HEK293T (cell line): Measurements from ENCODE around the gene ZNF609.

ENCODE experiments used
- CTCF ChIA-PET: fragments of 350-600 bp; formaldehyde crosslinking; extraction: SDS; loops from one replicate; lab custom pipeline; 2021; ENCODE audit warnings: antibody characterized with exemption, inconsistent platforms; lab: Yijun Ruan, JAX
- POLR2A ChIA-PET: fragments of 350-600 bp; formaldehyde crosslinking; extraction: SDS; loops from one replicate; lab custom pipeline; 2020; ENCODE audit warnings: antibody characterized with exemption, inconsistent platforms; lab: Yijun Ruan, JAX
- DNase-seq: peaks from one replicate; pipeline ENCODE4 v3.0.0; 2012; ENCODE audit warnings: mixed read lengths; ENCODE audit errors: extremely low spot score
- ARNT ChIP-seq: fragments of 450-650 bp; IDR thresholded peaks from 2 replicates; pipeline ENCODE4 v1.6.1; 2017; ENCODE audit warnings: mild to moderate bottlenecking
- BHLHE40 ChIP-seq: fragments of 450-650 bp; IDR thresholded peaks from 2 replicates; pipeline ENCODE4 v1.6.1; 2016; ENCODE audit warnings: mild to moderate bottlenecking, moderate library complexity, borderline replicate concordance
- CTBP1 ChIP-seq: fragments of 450-650 bp; IDR thresholded peaks from 2 replicates; pipeline ENCODE4 v1.6.1; 2016; ENCODE audit warnings: borderline replicate concordance
- ELF4 ChIP-seq: fragments of 450-650 bp; IDR thresholded peaks from 2 replicates; pipeline ENCODE4 v1.6.1; 2017; ENCODE audit warnings: antibody characterized with exemption
- FOXA1 ChIP-seq: fragments of 450-650 bp; IDR thresholded peaks from 2 replicates; pipeline ENCODE4 v1.6.1; 2016; ENCODE audit warnings: mild to moderate bottlenecking
- FOXK2 ChIP-seq: fragments of 450-650 bp; IDR thresholded peaks from 2 replicates; pipeline ENCODE4 v1.6.1; 2016; ENCODE audit warnings: mild to moderate bottlenecking
- FOXM1 ChIP-seq: fragments of 450-650 bp; IDR thresholded peaks from 2 replicates; pipeline ENCODE4 v1.6.1; 2017; ENCODE audit warnings: mild to moderate bottlenecking, borderline replicate concordance
- HDGF ChIP-seq: fragments of 450-650 bp; IDR thresholded peaks from 2 replicates; pipeline ENCODE4 v1.6.1; 2017; ENCODE audit warnings: antibody characterized with exemption, borderline replicate concordance
- L3MBTL2 ChIP-seq: fragments of 450-650 bp; conservative IDR thresholded peaks from 2 replicates; pipeline ENCODE4 v1.6.1; 2016; ENCODE audit warnings: mild to moderate bottlenecking
- LEF1 ChIP-seq: fragments of 450-650 bp; IDR thresholded peaks from 2 replicates; pipeline ENCODE4 v1.6.1; 2017; ENCODE audit warnings: mild to moderate bottlenecking, borderline replicate concordance
- NFRKB ChIP-seq: fragments of 450-650 bp; IDR thresholded peaks from 2 replicates; pipeline ENCODE4 v1.6.1; 2016; ENCODE audit warnings: mild to moderate bottlenecking, moderate library complexity
- SP1 ChIP-seq: fragments of 450-650 bp; IDR thresholded peaks from 2 replicates; pipeline ENCODE4 v1.6.1; 2017
- SUZ12 ChIP-seq: fragments of 450-650 bp; IDR thresholded peaks from 2 replicates; pipeline ENCODE4 v1.6.1; 2016; ENCODE audit warnings: mild to moderate bottlenecking
- TARDBP ChIP-seq: fragments of 450-650 bp; IDR thresholded peaks from 2 replicates; pipeline ENCODE4 v1.6.1; 2016
- ZNF384 ChIP-seq: fragments of 450-650 bp; IDR thresholded peaks from 2 replicates; pipeline ENCODE4 v1.6.1; 2016
- TF ChIP-seq, protein P1 (sequence below): fragments of 450-650 bp; IDR thresholded peaks from 2 replicates; pipeline ENCODE4 v1.6.1; 2016

Gene ZNF609

GRCh38 chr15:64656508-64656907, 196.1 kb downstream of the ZNF609 start:
- ChIA-PET POLR2A (no interaction called here), CTCF (no interaction called here)
- DNase-seq, result no peak
- TF ChIP-seq, protein P1, sequence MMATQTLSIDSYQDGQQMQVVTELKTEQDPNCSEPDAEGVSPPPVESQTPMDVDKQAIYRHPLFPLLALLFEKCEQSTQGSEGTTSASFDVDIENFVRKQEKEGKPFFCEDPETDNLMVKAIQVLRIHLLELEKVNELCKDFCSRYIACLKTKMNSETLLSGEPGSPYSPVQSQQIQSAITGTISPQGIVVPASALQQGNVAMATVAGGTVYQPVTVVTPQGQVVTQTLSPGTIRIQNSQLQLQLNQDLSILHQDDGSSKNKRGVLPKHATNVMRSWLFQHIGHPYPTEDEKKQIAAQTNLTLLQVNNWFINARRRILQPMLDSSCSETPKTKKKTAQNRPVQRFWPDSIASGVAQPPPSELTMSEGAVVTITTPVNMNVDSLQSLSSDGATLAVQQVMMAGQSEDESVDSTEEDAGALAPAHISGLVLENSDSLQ, result no peak
- TF ChIP-seq ELF4 (no peak), FOXK2 (no peak), HDGF (no peak), CTBP1 (no peak), FOXA1 (no peak), SUZ12 (no peak), ZNF384 (no peak), ARNT (no peak), BHLHE40 (no peak), LEF1 (no peak), L3MBTL2 (no peak), NFRKB (no peak), SP1 (no peak), FOXM1 (no peak), TARDBP (no peak)

DNA sequence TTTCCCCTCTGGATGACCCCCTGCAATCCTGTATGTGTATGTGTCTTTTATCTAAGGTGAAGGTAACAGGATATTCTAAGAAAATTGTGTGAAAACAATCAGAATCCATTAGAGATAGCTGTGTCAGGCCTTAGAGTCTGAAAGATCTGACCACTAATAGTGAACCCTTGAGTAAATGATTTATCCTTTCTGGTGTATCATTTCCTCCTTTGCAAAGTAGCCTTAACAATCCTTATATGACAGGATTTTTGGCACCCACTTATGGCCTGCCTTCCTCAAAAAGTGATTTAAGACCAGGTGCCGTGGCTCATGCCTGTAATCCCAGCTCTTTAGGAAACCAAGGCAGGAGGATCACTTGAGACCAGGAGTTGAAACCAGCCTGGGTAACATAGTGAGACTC, 204.8 kb downstream of the ZNF609 start:
- DNase-seq, result no peak
- ChIA-PET POLR2A (no interaction called here), CTCF (no interaction called here)
- TF ChIP-seq SP1, result no peak
- TF ChIP-seq, protein P1, result no peak
- TF ChIP-seq FOXA1, result no peak
- no peak for TF ChIP-seq TARDBP
- no peak for TF ChIP-seq ARNT
- TF ChIP-seq ZNF384, result no peak
- no peak for TF ChIP-seq FOXK2
- no peak for TF ChIP-seq SUZ12
- TF ChIP-seq NFRKB, result no peak
- TF ChIP-seq ELF4, result no peak

- DNase-seq, result no peak
- ChIA-PET CTCF (no interaction called here), POLR2A (no interaction called here)
- no peak for TF ChIP-seq FOXK2
- no peak for TF ChIP-seq NFRKB
- no peak for TF ChIP-seq HDGF
- no peak for TF ChIP-seq BHLHE40
- TF ChIP-seq, protein P1, result no peak
- TF ChIP-seq FOXM1, result no peak
- no peak for TF ChIP-seq CTBP1
- TF ChIP-seq ARNT, result no peak
Measured at GRCh38 chr15:64667736-64668161, 207.4 kb downstream of the ZNF609 start.

GRCh38 chr15:64673866-64674265, 213.5 kb downstream of the ZNF609 start:
- ChIA-PET CTCF (no interaction called here), POLR2A (no interaction called here)
- DNase-seq, result no peak
- TF ChIP-seq ZNF384 (no peak), ARNT (no peak), SUZ12 (no peak), FOXK2 (no peak)

GRCh38 chr15:64678126-64678819, 217.9 kb downstream of the ZNF609 start:
- DNase-seq, result no peak
- CTCF ChIA-PET, result interaction anchor here (2.3 kb wide), 1 partner anchor 49 kb away, joined by 12 read pairs; no protein-coding TSS in a partner anchor
- POLR2A ChIA-PET, result no interaction called here
- no peak for TF ChIP-seq BHLHE40
- no peak for TF ChIP-seq ZNF384
- no peak for TF ChIP-seq FOXA1
- TF ChIP-seq ARNT, result no peak
- TF ChIP-seq FOXM1, result no peak
- TF ChIP-seq FOXK2, result no peak
- no peak for TF ChIP-seq CTBP1
- no peak for TF ChIP-seq SUZ12
- TF ChIP-seq TARDBP, result no peak
- no peak for TF ChIP-seq NFRKB

- POLR2A ChIA-PET, result no interaction called here
- DNase-seq, result no peak
- CTCF ChIA-PET, result interaction anchor here (0.6 to 2.3 kb wide), 3 partner anchors 48 to 168 kb away, joined by 4 to 12 read pairs (median 5); no protein-coding TSS in a partner anchor
- TF ChIP-seq HDGF, result no peak
- TF ChIP-seq FOXA1, result no peak
- no peak for TF ChIP-seq ZNF384
- no peak for TF ChIP-seq CTBP1
- no peak for TF ChIP-seq FOXM1
Measured at GRCh38 chr15:64680097-64680496, 219.7 kb downstream of the ZNF609 start.
